ENCODE data around the gene ATAD3A. TPM values are rescaled to one million over a fixed set of nuclear protein-coding genes. Genes with fewer than 3 reads are reported as not detected.
A peak's percentile ranks its signal among the peaks of the same experiment; 100 is the strongest.
"Not testable (repeated sequence)": the region's sequence is repeated elsewhere in the genome, so short reads cannot be mapped to it uniquely, and the experiment has no call there.

The ATAD3A gene
- total RNA-seq, 1 donor from 2014 or later, result 17.9 TPM

- intact Hi-C loops (cut with DNase I), result no loop called here
- no peak for ATAC-seq
Observed at GRCh38 chr1:1545946-1546737, 34.2 kb downstream of the ATAD3A start.

GRCh38 chr1:1547011-1547410, 35.0 kb downstream of the ATAD3A start:
- ATAC-seq (no peak), DNase-seq (ENCODE audit: missing footprints) (no peak)
- intact Hi-C loops (cut with DNase I), result no loop called here

More at GRCh38 chr1:1545946-1546737, 34.2 kb downstream of the ATAD3A start:
- DNase-seq (ENCODE audit: missing footprints), result no peak

GRCh38 chr1:1547476-1547875, 35.5 kb downstream of the ATAD3A start:
- no peak for DNase-seq (ENCODE audit: missing footprints)
- ATAC-seq, result no peak
- intact Hi-C loops (cut with DNase I), result no loop called here

GRCh38 chr1:1548591-1548990, 36.6 kb downstream of the ATAD3A start:
- no peak for DNase-seq (ENCODE audit: missing footprints)
- intact Hi-C loops (cut with DNase I), result no loop called here
- no peak for ATAC-seq

- DNase-seq (ENCODE audit: missing footprints), result no peak
- intact Hi-C loops (cut with DNase I), result no loop called here
- no peak for ATAC-seq
Observed at GRCh38 chr1:1550087-1550486, 38.1 kb downstream of the ATAD3A start.

- DNase-seq (ENCODE audit: missing footprints), result no peak
- peak; percentile 45 for ATAC-seq
- intact Hi-C loops (cut with DNase I), result no loop called here
Observed at GRCh38 chr1:1550591-1551432, 38.9 kb downstream of the ATAD3A start.

GRCh38 chr1:1551524-1552262, 39.7 kb downstream of the ATAD3A start:
- intact Hi-C loops (cut with DNase I), result no loop called here
- no peak for ATAC-seq

GRCh38 chr1:1552263-1552639, 40.3 kb downstream of the ATAD3A start:
- intact Hi-C loops (cut with DNase I), result no loop called here
- no peak for DNase-seq (ENCODE audit: missing footprints)
- no peak for ATAC-seq

More at GRCh38 chr1:1551524-1552262, 39.7 kb downstream of the ATAD3A start:
- DNase-seq (ENCODE audit: missing footprints), result no peak

- ATAC-seq (no peak), DNase-seq (ENCODE audit: missing footprints) (no peak)
- intact Hi-C loops (cut with DNase I), result no loop called here
Observed at GRCh38 chr1:1553821-1554494, 42.0 kb downstream of the ATAD3A start.

GRCh38 chr1:1554550-1554925, 42.6 kb downstream of the ATAD3A start:
- intact Hi-C loops (cut with DNase I), result no loop called here
- DNase-seq (ENCODE audit: missing footprints) (no peak), ATAC-seq (no peak)

GRCh38 chr1:1554926-1555915, 43.3 kb downstream of the ATAD3A start:
- DNase-seq (ENCODE audit: missing footprints) (peak; percentile 54), ATAC-seq (no peak)
- intact Hi-C loops (cut with DNase I), result no loop called here

GRCh38 chr1:1556505-1556904, 44.5 kb downstream of the ATAD3A start:
- intact Hi-C loops (cut with DNase I), result no loop called here
- DNase-seq (ENCODE audit: missing footprints) (peak; percentile 2), ATAC-seq (no peak)

GRCh38 chr1:1556961-1557360, 45.0 kb downstream of the ATAD3A start:
- intact Hi-C loops (cut with DNase I); ATAC-seq: not testable (repeated sequence)
- DNase-seq (ENCODE audit: missing footprints), result peak; percentile 11

GRCh38 chr1:1557688-1558087, 45.7 kb downstream of the ATAD3A start:
- intact Hi-C loops (cut with DNase I); ATAC-seq: not testable (repeated sequence)
- DNase-seq (ENCODE audit: missing footprints), result peak; percentile 9

- peak; percentile 9 for DNase-seq (ENCODE audit: missing footprints)
- intact Hi-C loops (cut with DNase I), result no loop called here
- no peak for ATAC-seq
Observed at GRCh38 chr1:1558591-1558990, 46.6 kb downstream of the ATAD3A start.

GRCh38 chr1:1559066-1559465, 47.1 kb downstream of the ATAD3A start:
- peak; percentile 32 for DNase-seq (ENCODE audit: missing footprints)
- ATAC-seq, result no peak
- intact Hi-C loops (cut with DNase I), result no loop called here

- DNase-seq (ENCODE audit: missing footprints) (no peak), ATAC-seq (no peak)
- intact Hi-C loops (cut with DNase I), result no loop called here
Observed at GRCh38 chr1:1560178-1560577, 48.2 kb downstream of the ATAD3A start.

All from Right ventricle myocardium inferior (tissue), 1 donor.